ENCODE results near the gene NLRC5.

Gene NLRC5

DNA sequence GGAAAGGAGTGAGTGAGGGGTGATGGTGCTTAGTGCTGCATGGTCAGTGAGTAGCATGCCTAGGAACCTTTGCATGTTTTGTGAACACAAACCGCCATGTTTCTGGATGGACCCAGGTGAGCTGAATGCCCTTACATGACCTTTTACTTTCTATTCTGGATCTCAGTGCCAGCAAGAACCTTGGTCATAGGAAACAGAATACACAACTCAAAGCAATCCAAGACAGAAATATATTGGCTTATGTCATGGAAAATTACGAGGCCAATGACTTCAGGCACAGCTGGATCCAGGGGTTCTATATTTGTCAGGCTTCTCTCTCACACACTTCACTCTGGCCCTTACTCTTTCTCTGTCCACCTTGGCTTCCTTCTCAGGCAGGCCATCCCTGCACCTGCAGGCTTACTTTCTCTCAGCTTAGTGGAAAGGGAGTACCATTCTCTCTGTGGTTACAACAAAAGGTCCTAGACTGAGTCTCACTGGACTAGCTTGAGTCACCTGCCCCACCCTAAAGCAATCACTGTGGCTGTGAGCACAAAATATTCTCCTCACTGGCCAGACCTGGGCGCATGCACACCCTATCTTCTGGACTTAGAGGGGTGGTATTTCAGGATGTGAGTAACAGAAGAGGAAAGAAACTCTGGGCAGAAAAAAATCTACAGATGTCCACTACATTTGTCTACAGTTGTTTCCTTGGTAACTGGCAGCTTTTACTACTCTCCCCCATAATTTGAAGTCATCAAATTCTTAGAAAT, 82.7 kb downstream of the NLRC5 start:
- in situ Hi-C loops (cut with MboI; ENCODE audit: low sequenced_read_pairs): no loop called here

DNA sequence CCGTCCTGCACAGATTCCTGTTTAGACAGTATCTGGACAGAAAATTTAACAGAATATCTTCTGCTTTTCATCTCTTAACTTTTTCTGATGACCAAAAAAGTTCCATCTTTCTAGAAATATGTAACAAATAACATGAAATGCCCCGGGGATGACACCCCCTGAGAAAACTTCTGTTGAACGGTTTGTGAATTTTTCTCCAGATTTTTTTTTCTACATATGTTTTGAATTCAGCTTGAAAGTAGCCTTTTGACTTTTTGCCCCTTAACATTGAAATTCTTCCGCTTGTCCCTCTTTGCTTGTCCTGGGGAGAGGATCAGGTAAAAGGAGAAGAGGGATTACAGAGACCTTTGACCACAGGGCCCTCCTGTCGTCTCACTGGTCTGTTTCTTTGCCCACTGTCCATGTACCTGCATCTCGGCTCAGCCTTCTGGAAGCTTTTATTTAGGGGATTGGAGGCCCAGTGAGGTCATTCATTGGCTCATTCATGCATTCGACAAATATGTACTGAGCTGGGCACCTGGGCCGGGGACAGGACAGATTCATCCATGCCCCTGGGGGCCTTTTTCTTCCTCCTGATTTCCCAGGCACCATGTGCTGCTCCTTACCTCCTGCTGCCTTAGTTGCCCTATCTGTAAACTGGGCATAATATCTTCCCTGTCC, 83.4 kb downstream of the NLRC5 start:
- Histone ChIP-seq H3K9me3 (no peaks in the 10 kb centered on the region), H3K4me1 (no peaks in the 10 kb centered on the region), H3K4me3 (no peak overlapping the region), H3K36me3 (replicated peaks) (no peaks in the 10 kb centered on the region), H3K27me3 (ENCODE audit: low read depth) (no peaks in the 10 kb centered on the region)
- in situ Hi-C loops (cut with MboI; ENCODE audit: low sequenced_read_pairs): no loop called here
- no peak for DNase-seq (ENCODE audit: low spot score in 2 of 2)

More for the DNA sequence above, 82.7 kb downstream of the NLRC5 start:
- H3K4me1 ChIP-seq: no peaks in the 10 kb centered on the region
- H3K36me3 ChIP-seq (replicated peaks): no peaks in the 10 kb centered on the region
- no peak overlapping the region for H3K4me3 ChIP-seq
- no peak for DNase-seq (ENCODE audit: low spot score in 2 of 2)
- no peaks in the 10 kb centered on the region for H3K9me3 ChIP-seq
- H3K27me3 ChIP-seq (ENCODE audit: low read depth): no peaks in the 10 kb centered on the region

DNA sequence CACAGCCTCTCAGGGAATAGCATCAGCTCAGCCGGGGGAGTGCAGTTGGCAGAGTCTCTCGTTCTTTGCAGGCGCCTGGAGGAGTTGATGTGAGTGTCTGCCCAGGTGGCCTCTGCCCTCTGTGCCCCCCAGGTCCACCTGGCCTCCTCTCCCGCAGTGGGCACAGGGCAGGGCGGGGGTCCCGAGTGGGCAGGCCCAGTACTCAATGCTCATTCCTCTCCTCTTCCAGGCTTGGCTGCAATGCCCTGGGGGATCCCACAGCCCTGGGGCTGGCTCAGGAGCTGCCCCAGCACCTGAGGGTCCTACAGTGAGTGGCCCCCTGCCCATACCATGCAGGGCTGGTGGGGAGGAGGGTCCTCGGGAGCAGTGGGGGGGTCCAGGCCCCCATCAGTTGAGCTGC, 88.4 kb downstream of the NLRC5 start:
- Histone ChIP-seq H3K4me3 (no peak overlapping the region), H3K36me3 (replicated peaks) (no peaks in the 10 kb centered on the region), H3K27me3 (ENCODE audit: low read depth) (no peaks in the 10 kb centered on the region), H3K9me3 (no peaks in the 10 kb centered on the region), H3K4me1 (no peaks in the 10 kb centered on the region)
- DNase-seq (ENCODE audit: low spot score in 2 of 2): no peak
- in situ Hi-C loops (cut with MboI; ENCODE audit: low sequenced_read_pairs): no loop called here

GRCh38 chr16:57081744-57082143, 92.4 kb downstream of the NLRC5 start:
- Histone ChIP-seq H3K9me3 (no peaks in the 10 kb centered on the region), H3K4me3 (no peak overlapping the region), H3K27me3 (ENCODE audit: low read depth) (no peaks in the 10 kb centered on the region), H3K4me1 (peaks cover 5% of the 10 kb centered on the region), H3K36me3 (replicated peaks) (no peaks in the 10 kb centered on the region)
- in situ Hi-C loops (cut with MboI; ENCODE audit: low sequenced_read_pairs): loop anchor here (10.0 kb wide), 1 partner anchor 333 kb away; no protein-coding TSS in a partner anchor
- no peak for DNase-seq (ENCODE audit: low spot score in 2 of 2)

DNA sequence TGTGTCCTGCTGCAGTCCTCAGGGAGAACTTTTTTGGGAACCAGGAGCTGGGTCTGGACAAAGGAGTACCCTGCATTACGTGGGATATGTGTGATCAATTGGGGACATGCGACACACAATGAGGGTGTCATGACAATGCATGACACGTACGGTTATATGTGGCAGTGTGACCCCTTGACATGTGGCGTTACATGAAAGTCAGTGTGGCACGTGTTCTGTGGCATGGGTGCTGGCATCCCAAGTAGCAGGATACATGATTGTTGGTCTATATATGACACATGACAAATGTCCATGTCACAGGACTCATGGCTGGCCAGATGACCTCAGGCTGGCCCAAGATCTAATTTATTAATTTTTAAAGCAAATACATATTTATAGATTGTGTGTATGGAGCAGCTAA, 93.3 kb downstream of the NLRC5 start:
- no peak for DNase-seq (ENCODE audit: low spot score in 2 of 2)
- Histone ChIP-seq H3K9me3 (no peaks in the 10 kb centered on the region), H3K27me3 (ENCODE audit: low read depth) (no peaks in the 10 kb centered on the region), H3K4me1 (peaks cover 5% of the 10 kb centered on the region), H3K36me3 (replicated peaks) (no peaks in the 10 kb centered on the region), H3K4me3 (no peak overlapping the region)
- in situ Hi-C loops (cut with MboI; ENCODE audit: low sequenced_read_pairs): loop anchor here (10.0 kb wide), 1 partner anchor 332 kb away; no protein-coding TSS in a partner anchor

DNA sequence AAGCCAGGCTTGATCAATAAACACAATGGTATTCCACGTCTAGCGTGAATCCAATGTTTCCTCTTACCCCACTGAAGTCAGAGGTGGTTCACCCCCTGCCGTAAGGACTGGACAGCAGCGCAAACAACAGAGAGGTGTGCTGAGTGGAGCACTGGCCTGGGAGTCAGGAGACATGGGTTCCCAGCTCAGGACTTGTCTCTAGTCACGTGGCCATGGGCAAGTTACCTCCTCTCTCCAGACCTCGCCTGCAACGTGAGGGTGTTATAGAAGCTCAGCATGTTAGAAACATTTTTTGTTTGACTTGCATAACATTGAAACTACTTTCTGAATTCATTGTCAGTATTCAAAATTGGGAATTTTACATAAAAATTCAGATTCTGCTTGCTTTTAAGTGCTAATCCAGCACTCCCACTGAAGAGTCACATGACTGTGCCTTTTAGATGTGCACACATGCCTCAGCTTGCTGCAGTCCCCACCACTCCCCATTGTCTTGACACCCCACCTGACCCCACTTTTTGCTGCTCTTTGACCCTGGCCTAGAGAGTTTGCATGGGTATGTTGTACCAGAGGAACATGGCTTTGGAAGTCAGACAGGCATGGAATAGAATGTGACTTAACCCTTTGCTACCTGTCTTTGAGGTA, 94.2 kb downstream of the NLRC5 start:
- H3K36me3 ChIP-seq (replicated peaks): no peaks in the 10 kb centered on the region
- in situ Hi-C loops (cut with MboI; ENCODE audit: low sequenced_read_pairs): loop anchor here (10.0 kb wide), 1 partner anchor 331 kb away; no protein-coding TSS in a partner anchor
- no peaks in the 10 kb centered on the region for H3K27me3 ChIP-seq (ENCODE audit: low read depth)
- peaks cover 5% of the 10 kb centered on the region for H3K4me1 ChIP-seq
- H3K9me3 ChIP-seq: no peaks in the 10 kb centered on the region
- peak; percentile 47 to 52 for DNase-seq (ENCODE audit: low spot score in 2 of 2)
- H3K4me3 ChIP-seq: no peak overlapping the region

- Histone ChIP-seq H3K4me3 (no peak overlapping the region), H3K27me3 (ENCODE audit: low read depth) (no peaks in the 10 kb centered on the region), H3K4me1 (peaks cover 5% of the 10 kb centered on the region), H3K9me3 (no peaks in the 10 kb centered on the region), H3K36me3 (replicated peaks) (no peaks in the 10 kb centered on the region)
- in situ Hi-C loops (cut with MboI; ENCODE audit: low sequenced_read_pairs): loop anchor here (10.0 kb wide), 1 partner anchor 330 kb away; no protein-coding TSS in a partner anchor
- DNase-seq (ENCODE audit: low spot score in 2 of 2): peak; percentile 50 to 80
Observed at GRCh38 chr16:57084257-57084770, 95.0 kb downstream of the NLRC5 start.

DNA sequence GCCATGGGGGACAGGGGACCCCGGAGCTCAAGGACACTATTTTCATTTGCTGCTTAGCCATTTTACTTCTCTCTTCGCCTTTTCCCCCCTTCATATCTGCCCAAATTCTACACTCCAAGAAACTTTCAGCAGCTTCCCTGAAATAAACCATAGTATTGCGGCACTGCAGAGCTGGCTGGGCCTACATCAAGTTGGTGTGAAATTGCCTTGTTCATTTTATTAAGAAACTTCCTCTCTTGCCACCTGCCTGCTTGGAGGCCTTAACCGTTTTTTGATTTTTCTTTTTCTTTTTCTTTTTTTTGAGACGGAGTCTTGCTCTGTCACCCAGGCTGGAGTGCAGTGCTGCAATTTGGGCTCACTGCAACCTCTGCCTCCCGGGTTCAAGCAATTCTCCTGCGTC, 95.6 kb downstream of the NLRC5 start:
- Histone ChIP-seq H3K4me1 (peaks cover 5% of the 10 kb centered on the region), H3K27me3 (ENCODE audit: low read depth) (no peaks in the 10 kb centered on the region), H3K36me3 (replicated peaks) (no peaks in the 10 kb centered on the region), H3K9me3 (no peaks in the 10 kb centered on the region), H3K4me3 (no peak overlapping the region)
- DNase-seq (ENCODE audit: low spot score in 2 of 2): no peak
- in situ Hi-C loops (cut with MboI; ENCODE audit: low sequenced_read_pairs): loop anchor here (10.0 kb wide), 1 partner anchor 330 kb away; no protein-coding TSS in a partner anchor

- Histone ChIP-seq H3K9me3 (no peaks in the 10 kb centered on the region), H3K27me3 (ENCODE audit: low read depth) (no peaks in the 10 kb centered on the region), H3K36me3 (replicated peaks) (no peaks in the 10 kb centered on the region), H3K4me3 (no peak overlapping the region), H3K4me1 (peaks cover 12% of the 10 kb centered on the region)
- in situ Hi-C loops (cut with MboI; ENCODE audit: low sequenced_read_pairs): loop anchor here (10.0 kb wide), 1 partner anchor 328 kb away; no protein-coding TSS in a partner anchor
- DNase-seq (ENCODE audit: low spot score in 2 of 2): no peak
Observed at GRCh38 chr16:57087003-57087402, 97.6 kb downstream of the NLRC5 start.

DNA sequence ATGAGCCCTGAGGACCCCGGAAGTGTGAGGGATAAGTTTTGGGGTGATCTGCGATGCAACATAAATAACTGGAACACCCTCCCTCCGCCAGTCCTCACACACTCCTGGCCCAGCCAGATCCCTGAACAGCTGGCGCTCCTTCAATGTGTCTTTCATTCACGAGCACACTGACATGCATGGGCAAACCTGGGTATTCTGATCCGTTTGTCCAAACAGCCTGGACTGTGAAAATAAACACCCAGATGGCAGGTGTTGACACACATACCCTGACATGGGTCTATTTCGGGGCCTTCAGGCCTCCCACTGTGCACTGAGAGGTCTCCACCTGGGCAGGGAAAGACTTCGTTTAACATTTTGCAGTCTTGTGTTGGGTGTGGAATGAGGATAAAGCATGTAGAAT, 100.0 kb downstream of the NLRC5 start:
- no peak for DNase-seq (ENCODE audit: low spot score in 2 of 2)
- Histone ChIP-seq H3K9me3 (no peaks in the 10 kb centered on the region), H3K36me3 (replicated peaks) (no peaks in the 10 kb centered on the region), H3K27me3 (ENCODE audit: low read depth) (no peaks in the 10 kb centered on the region), H3K4me3 (no peak overlapping the region), H3K4me1 (peaks cover 12% of the 10 kb centered on the region)
- in situ Hi-C loops (cut with MboI; ENCODE audit: low sequenced_read_pairs): loop anchor here (10.0 kb wide), 1 partner anchor 325 kb away; no protein-coding TSS in a partner anchor

- in situ Hi-C loops (cut with MboI; ENCODE audit: low sequenced_read_pairs): no loop called here
- DNase-seq (ENCODE audit: low spot score in 2 of 2): peak in 1 of 2 experiments; percentile 71
Observed at GRCh38 chr16:57091200-57091974, 102.0 kb downstream of the NLRC5 start.

DNA sequence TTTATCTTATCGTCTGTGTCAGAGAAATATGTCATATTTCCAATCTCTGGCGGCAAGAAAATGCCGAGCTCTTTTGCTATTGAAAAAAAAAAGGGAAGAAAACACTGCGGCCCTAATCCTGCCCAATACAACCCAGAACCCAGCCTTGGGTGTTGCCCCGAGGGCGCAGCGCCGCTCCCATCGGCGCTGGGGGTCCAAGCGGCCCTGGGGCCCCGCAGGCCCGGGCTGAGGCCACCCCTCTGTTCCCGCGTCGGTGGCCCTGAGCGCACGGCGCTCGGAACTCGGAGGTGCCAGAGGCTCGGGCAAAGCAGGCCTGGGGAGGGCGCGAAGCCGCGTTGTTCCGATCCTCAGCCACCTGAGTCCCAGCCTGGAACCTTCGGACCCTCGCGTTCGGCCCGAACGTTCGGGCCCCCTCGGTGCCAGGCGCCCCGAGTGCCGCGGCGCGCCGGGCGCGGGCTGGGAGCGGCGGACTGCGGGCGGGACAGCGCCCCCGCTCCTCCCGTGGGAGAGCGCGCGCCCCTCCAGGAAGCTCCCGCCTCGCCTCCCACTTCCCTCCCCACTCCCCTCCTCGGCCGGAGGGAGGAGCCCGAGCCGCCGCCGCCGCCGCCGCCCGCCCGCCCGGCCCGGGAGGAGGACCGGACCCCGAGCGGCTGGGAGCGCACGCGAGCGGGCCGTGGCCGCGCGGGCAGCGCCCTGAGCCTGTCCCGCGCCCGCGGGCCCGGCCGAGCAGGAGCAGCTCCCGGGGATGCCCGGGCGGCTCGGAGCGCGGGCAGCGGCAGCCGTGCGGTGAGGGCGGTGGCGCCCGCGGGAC, 102.8 kb downstream of the NLRC5 start, which contains the start of gene CPNE2:
TSS of gene CPNE2 (plus strand) at position 609 of the 811 bp plus-strand sequence. CDS start 18,160 bp downstream, outside the sequence.
- Histone ChIP-seq H3K9me3 (no peaks in the 10 kb centered on the region), H3K27me3 (ENCODE audit: low read depth) (no peaks in the 10 kb centered on the region), H3K4me3 (peak within 1 kb of the TSS; percentile 50), H3K4me1 (peaks cover 12% of the 10 kb centered on the region), H3K36me3 (replicated peaks) (no peaks in the 10 kb centered on the region)
- DNase-seq (ENCODE audit: low spot score in 2 of 2): peak; percentile 50 to 81
- in situ Hi-C loops (cut with MboI; ENCODE audit: low sequenced_read_pairs): no loop called here

More at GRCh38 chr16:57091200-57091974, 102.0 kb downstream of the NLRC5 start:
- no peaks in the 10 kb centered on the region for H3K27me3 ChIP-seq (ENCODE audit: low read depth)
- H3K4me1 ChIP-seq: peaks cover 12% of the 10 kb centered on the region
- H3K9me3 ChIP-seq: no peaks in the 10 kb centered on the region
- H3K36me3 ChIP-seq (replicated peaks): no peaks in the 10 kb centered on the region
- H3K4me3 ChIP-seq: peak overlapping the region; percentile 39
